ENCODE results near the gene ABCC4. TPM values are rescaled to one million over a fixed set of nuclear protein-coding genes. Genes with fewer than 3 reads are reported as not detected.

Gene ABCC4
- total and polyA plus RNA-seq, 2 of the 13 experiments (the other 11 are each of a cell fraction or from before 2014, with no cell fraction given) = 4.2 to 11.3 TPM

DNA sequence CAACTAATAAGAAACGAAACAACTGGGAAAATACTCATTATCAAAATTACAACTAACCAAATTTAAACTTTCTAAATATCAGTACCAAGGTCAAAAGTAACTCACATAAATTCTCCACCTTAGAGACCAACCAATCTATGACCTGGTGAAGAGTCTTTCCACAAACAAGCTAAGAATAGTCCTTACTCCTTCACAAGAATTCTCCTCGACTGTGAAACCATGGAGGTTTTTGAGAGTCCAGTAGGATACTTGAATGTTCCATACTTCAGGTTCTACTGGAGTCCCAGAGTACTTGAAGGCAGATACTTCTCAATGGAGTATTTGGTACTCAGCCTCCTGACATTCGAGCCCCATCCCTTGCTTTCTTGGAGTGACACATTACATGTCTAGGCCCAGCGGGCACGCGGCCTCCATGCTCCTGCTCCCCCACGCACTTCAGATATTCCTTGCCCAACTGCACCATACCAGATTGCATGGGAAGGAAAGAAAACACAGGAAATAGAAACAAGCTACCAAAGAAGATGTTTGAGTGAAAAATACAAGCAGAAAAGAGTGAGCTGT is 63.9 kb downstream of the ABCC4 start:
- no peak for DNase-seq (ENCODE audit: low spot score)
- H3K4me1 ChIP-seq (ENCODE audit: insufficient read depth, low read length) = peaks cover 8% of the 10 kb centered on the region

More for the DNA sequence above, 63.9 kb downstream of the ABCC4 start:
- CTCF ChIA-PET (ENCODE audit: low intra/inter-chr PET ratio, low total read pairs) = no interaction called here
- H3K9ac ChIP-seq (ENCODE audit: insufficient read depth, low read depth, low read length) = no peak overlapping the region
- FAIRE-seq (no peak), ATAC-seq (no peak)
- H3K4me2 ChIP-seq (ENCODE audit: low read depth, low read length) = no peak overlapping the region
- no peaks in the 10 kb centered on the region for H3K79me2 ChIP-seq (ENCODE audit: insufficient read depth, low read length)
- no peak overlapping the region for H2AFZ ChIP-seq (ENCODE audit: low read length)
- no peaks in the 10 kb centered on the region for H3K27me3 ChIP-seq (ENCODE audit: control insufficient read depth in 1 of 2, insufficient read depth in 2 of 2, low read length in 2 of 2)
- no peak overlapping the region for H3K4me3 ChIP-seq (replicated peaks in 1 of 3; ENCODE audit: insufficient read depth in 1 of 3, low read depth in 2 of 3, low read length in 3 of 3)
- BruUV-seq (replicated peaks) = no TSS peak
- POLR2A ChIA-PET = no interaction called here
- in situ Hi-C loops (cut with HindIII; ENCODE audit: extremely low pct_ligation_motif_present, low pct_unique_long_range_greater_than_20kb) = no loop called here
- WGBS (ENCODE audit: low lambda C conversion rate) = 93% methylated on average over 7 of the region's 7 CpGs
- H3K36me3 ChIP-seq (replicated peaks in 1 of 2; ENCODE audit: control insufficient read depth in 1 of 2, insufficient read depth in 2 of 2, low read length in 2 of 2) = no peaks in the 10 kb centered on the region
- no peak overlapping the region for H3K27ac ChIP-seq (ENCODE audit: extremely low read length, insufficient read depth, low read length)
- TF ChIP-seq SATB2 (CRISPR knock-in tag; IDR thresholded peaks at IDR 0.05) = no peak
- TF ChIP-seq, protein P1, sequence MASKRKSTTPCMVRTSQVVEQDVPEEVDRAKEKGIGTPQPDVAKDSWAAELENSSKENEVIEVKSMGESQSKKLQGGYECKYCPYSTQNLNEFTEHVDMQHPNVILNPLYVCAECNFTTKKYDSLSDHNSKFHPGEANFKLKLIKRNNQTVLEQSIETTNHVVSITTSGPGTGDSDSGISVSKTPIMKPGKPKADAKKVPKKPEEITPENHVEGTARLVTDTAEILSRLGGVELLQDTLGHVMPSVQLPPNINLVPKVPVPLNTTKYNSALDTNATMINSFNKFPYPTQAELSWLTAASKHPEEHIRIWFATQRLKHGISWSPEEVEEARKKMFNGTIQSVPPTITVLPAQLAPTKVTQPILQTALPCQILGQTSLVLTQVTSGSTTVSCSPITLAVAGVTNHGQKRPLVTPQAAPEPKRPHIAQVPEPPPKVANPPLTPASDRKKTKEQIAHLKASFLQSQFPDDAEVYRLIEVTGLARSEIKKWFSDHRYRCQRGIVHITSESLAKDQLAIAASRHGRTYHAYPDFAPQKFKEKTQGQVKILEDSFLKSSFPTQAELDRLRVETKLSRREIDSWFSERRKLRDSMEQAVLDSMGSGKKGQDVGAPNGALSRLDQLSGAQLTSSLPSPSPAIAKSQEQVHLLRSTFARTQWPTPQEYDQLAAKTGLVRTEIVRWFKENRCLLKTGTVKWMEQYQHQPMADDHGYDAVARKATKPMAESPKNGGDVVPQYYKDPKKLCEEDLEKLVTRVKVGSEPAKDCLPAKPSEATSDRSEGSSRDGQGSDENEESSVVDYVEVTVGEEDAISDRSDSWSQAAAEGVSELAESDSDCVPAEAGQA (IDR thresholded peaks at IDR 0.05; ENCODE audit: low read depth) = no peak
- TF ChIP-seq, protein P1 (CRISPR knock-in tag; IDR thresholded peaks at IDR 0.05; ENCODE audit: borderline replicate concordance) = no peak
- TF ChIP-seq ZNF546 (CRISPR knock-in tag; conservative IDR thresholded peaks at IDR 0.05) = no peak
- no peak for TF ChIP-seq CREM (IDR thresholded peaks at IDR 0.05)
- TF ChIP-seq CREM (CRISPR knock-in tag; IDR thresholded peaks at IDR 0.05) = no peak
- TF ChIP-seq ZMYM3 (CRISPR knock-in tag; IDR thresholded peaks at IDR 0.05) = no peak
- TF ChIP-seq, protein P2, sequence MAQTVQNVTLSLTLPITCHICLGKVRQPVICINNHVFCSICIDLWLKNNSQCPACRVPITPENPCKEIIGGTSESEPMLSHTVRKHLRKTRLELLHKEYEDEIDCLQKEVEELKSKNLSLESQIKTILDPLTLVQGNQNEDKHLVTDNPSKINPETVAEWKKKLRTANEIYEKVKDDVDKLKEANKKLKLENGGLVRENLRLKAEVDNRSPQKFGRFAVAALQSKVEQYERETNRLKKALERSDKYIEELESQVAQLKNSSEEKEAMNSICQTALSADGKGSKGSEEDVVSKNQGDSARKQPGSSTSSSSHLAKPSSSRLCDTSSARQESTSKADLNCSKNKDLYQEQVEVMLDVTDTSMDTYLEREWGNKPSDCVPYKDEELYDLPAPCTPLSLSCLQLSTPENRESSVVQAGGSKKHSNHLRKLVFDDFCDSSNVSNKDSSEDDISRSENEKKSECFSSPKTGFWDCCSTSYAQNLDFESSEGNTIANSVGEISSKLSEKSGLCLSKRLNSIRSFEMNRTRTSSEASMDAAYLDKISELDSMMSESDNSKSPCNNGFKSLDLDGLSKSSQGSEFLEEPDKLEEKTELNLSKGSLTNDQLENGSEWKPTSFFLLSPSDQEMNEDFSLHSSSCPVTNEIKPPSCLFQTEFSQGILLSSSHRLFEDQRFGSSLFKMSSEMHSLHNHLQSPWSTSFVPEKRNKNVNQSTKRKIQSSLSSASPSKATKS (CRISPR knock-in tag; IDR thresholded peaks at IDR 0.05) = no peak
- TF ChIP-seq ZNF552 (CRISPR knock-in tag; IDR thresholded peaks at IDR 0.05; ENCODE audit: borderline replicate concordance) = no peak
- no peak for TF ChIP-seq BRCA1 (CRISPR knock-in tag; IDR thresholded peaks at IDR 0.05)
- no peak for TF ChIP-seq CEBPG (CRISPR knock-in tag; IDR thresholded peaks at IDR 0.05)
- TF ChIP-seq ZNF567 (CRISPR knock-in tag; IDR thresholded peaks at IDR 0.05; ENCODE audit: borderline replicate concordance) = no peak
- no peak for TF ChIP-seq EED (CRISPR knock-in tag; IDR thresholded peaks at IDR 0.05)
- TF ChIP-seq ZNF335 (CRISPR knock-in tag; IDR thresholded peaks at IDR 0.05) = no peak
- TF ChIP-seq, protein P3, sequence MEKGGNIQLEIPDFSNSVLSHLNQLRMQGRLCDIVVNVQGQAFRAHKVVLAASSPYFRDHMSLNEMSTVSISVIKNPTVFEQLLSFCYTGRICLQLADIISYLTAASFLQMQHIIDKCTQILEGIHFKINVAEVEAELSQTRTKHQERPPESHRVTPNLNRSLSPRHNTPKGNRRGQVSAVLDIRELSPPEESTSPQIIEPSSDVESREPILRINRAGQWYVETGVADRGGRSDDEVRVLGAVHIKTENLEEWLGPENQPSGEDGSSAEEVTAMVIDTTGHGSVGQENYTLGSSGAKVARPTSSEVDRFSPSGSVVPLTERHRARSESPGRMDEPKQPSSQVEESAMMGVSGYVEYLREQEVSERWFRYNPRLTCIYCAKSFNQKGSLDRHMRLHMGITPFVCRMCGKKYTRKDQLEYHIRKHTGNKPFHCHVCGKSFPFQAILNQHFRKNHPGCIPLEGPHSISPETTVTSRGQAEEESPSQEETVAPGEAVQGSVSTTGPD (CRISPR knock-in tag; IDR thresholded peaks at IDR 0.05) = no peak
- TF ChIP-seq SNAI1 (CRISPR knock-in tag; IDR thresholded peaks at IDR 0.05; ENCODE audit: borderline replicate concordance) = no peak
- TF ChIP-seq ZNF12 (CRISPR knock-in tag; IDR thresholded peaks at IDR 0.05) = no peak
- no peak for TF ChIP-seq RAD21 (CRISPR knock-in tag; IDR thresholded peaks at IDR 0.05)
- no peak for TF ChIP-seq ZNF776 (CRISPR knock-in tag; IDR thresholded peaks at IDR 0.05)
- intact Hi-C loops (cut with micrococcal nuclease; ENCODE audit: unreplicated experiment) = no loop called here
- H4K20me1 ChIP-seq (ENCODE audit: insufficient read depth, low read length) = no peaks in the 10 kb centered on the region
- H3K9me3 ChIP-seq (ENCODE audit: low read length) = no peaks in the 10 kb centered on the region

Measured in HepG2 (cell line).